H1 (cell line): ENCODE results near the gene YPEL2. TPM values are rescaled to one million over a fixed set of nuclear protein-coding genes. Genes with fewer than 3 reads are reported as not detected.

Experiments used
- polyA plus RNA-seq, 7 experiments: library from polyadenylated mRNA; depleted of rRNA in 3 of 7; stranded (reverse) in 5 of 7; unstranded in 2 of 7; fragments of >200 nt in 5 of 7; fragments of 200-250 nt in 2 of 7; gene quantifications; 1 replicate in 5 of 7; 2 replicates in 1 of 7; 4 replicates in 1 of 7; pipeline versions ENCODE4 v1.2.1 to v1.2.3, GENCODE V29; 2011 to 2013; ENCODE audit warnings: missing spikeins in 2 of 7, mixed read lengths in 2 of 7
- total RNA-seq: library from RNA; stranded (reverse); fragmentation: NEBNext Ultra II Directional; extraction: Animal tissue kit (Norgen Biotek cat#: 25700); gene quantifications from 2 replicates; pipeline ENCODE4 v1.2.1, GENCODE V29; 2021
- TF ChIP-seq, protein P1 (sequence below): IDR thresholded peaks from 2 replicates; pipeline ENCODE4 v1.6.1; 2012; ENCODE audit warnings: inconsistent platforms

Gene YPEL2
- total and polyA plus RNA-seq, 2 of the 8 experiments (the other 6 are each of a cell fraction or from before 2014, with no cell fraction given) = 1.6 to 3.5 TPM

DNA sequence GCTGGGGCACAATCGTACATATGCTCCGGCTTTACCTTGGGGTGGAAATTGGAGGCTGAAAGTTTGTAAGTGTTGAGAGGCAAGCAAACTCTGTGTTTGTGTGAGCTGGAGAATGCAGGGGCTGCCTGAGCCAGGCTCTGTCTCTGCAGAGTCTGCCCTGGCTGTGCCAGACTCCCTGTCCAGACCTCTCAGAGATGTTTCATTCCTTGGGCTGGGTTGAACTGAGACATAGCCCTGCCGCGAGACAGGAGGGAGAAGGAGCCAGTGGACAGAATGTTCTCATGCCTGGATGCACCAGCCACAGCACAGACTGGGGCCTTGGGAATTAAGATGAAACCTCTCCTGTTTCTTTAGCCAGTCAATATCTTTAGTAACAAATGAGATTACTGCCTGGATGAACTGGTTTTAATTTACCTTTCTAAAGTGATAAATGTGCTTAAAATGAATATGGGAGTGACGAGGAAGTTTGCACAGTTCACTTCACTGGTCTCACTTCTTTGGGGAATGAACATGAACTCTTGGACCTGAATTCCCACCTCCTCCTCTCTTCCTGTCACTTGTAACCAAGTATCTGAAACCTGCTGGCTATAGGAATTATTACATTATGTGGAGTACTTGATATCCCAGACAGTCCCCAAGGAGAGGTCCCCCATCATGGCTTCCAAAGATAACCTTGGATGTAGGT is 40.1 kb downstream of the YPEL2 start (continued):
- TF ChIP-seq, protein P1, sequence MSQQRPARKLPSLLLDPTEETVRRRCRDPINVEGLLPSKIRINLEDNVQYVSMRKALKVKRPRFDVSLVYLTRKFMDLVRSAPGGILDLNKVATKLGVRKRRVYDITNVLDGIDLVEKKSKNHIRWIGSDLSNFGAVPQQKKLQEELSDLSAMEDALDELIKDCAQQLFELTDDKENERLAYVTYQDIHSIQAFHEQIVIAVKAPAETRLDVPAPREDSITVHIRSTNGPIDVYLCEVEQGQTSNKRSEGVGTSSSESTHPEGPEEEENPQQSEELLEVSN = no peak
